Omental fat pad (tissue), 4 donors: ENCODE data around the gene ANKRD42. TPM values are rescaled to one million over a fixed set of nuclear protein-coding genes. Genes with fewer than 3 reads are reported as not detected.

ENCODE experiments used
- ATAC-seq: fragments of 150-250 bp; one replicate; pipeline ENCODE4 v1.9.1; 2016; ENCODE audit warnings: mild to moderate bottlenecking, moderate library complexity; ENCODE audit not compliant: low FRiP score
- DNase-seq: peaks from one replicate; pipeline ENCODE4 v3.0.0-alpha.2; 2019; ENCODE audit warnings: low spot score
- CTCF ChIP-seq, 3 donors: fragments of 450-650 bp; IDR thresholded peaks; one replicate each; pipeline ENCODE4 v1.5.1; 2016 to 2017; ENCODE audit warnings: antibody characterized with exemption in 3 of 3, mild to moderate bottlenecking in 3 of 3, moderate library complexity in 2 of 3
- total RNA-seq, 4 donors: library from RNA; depleted of rRNA; stranded (reverse); fragments of >200 nt; gene quantifications; one replicate each; pipeline ENCODE4 v1.1.0, GENCODE V29; 2016

The ANKRD42 gene
- total RNA-seq = 10 to 100 TPM in 3 of 4 donors, 1 to 10 TPM in 1; 9.0 to 13.4 (median 11.6) TPM

GRCh38 chr11:83193315-83194280, at the start of gene ANKRD42:
ANKRD42 (plus strand) TSS chr11:83193712; CDS start chr11:83194671, 959 bp downstream.
- ATAC-seq = peak; percentile 90

DNA sequence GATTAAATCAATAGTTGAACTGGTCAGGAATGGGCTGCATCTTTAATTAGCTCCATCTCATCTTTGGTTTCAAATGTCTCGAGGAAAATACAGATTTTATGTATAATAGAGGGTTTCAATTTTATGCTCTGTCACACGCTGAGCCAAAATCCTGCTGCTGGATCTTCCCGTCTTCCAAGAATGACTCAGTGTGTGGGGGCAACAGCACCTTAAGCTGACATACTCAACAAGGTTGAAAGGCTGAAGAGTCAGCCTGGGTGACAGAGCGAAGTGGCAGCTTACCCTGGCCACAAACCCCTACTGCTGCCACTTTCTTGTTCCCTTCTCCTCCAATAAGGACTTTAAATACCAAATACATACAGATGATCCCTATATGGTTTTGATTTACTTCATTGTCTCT, 45.6 kb upstream of the ANKRD42 start:
- no peak for ATAC-seq

More at GRCh38 chr11:83193315-83194280, at the start of gene ANKRD42:
- DNase-seq = peak; percentile 76
- no peak for TF ChIP-seq CTCF (IDR thresholded peaks at IDR 0.05)

DNA sequence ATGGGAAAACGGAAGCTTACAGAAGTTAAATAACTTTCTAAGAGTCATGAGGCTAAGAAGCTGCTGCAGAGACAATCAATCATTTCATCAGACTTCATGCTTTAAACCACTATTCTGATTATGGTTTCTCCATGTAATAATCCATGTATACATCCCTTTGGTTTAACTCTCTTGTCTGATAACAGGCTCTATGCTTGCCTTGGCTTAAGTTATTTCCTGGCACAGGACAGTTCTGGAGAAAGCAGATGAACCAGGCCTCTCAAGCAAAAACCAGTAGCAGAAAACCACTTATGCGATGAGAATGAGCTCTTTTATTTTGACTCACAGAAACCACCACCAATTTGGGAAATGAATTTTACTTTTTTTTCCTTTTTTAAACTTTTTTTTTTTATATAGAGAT, 43.1 kb upstream of the ANKRD42 start:
- ATAC-seq = no peak
- no peak for DNase-seq
- TF ChIP-seq CTCF (IDR thresholded peaks at IDR 0.05) = no peak

More for the DNA sequence above, 45.6 kb upstream of the ANKRD42 start:
- TF ChIP-seq CTCF (IDR thresholded peaks at IDR 0.05) = no peak
- no peak for DNase-seq

- ATAC-seq (no peak), DNase-seq (no peak)
- no peak for TF ChIP-seq CTCF (IDR thresholded peaks at IDR 0.05)
Measured at GRCh38 chr11:83151274-83151977, 42.1 kb upstream of the ANKRD42 start.

DNA sequence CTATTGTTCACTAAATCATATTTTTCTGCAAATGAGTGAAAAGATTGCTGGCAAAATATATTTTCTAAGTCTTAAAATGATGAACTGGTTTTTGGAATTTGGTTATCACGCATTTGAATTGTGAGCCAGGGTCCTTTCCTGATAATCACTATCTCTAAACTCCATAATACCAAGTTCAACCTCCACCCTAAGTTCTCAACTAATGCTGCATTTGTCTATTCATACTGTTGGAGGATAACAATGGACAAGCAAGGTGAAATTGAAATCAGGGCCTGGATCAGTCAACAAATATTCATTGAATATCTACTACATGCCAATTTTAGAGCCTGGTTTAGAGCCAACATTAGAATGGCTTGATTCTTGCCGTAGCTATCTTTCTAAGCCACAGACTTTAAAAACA, 41.2 kb upstream of the ANKRD42 start:
- DNase-seq (no peak), ATAC-seq (no peak)
- no peak for TF ChIP-seq CTCF (IDR thresholded peaks at IDR 0.05)

- DNase-seq = no peak
- TF ChIP-seq CTCF (IDR thresholded peaks at IDR 0.05) = no peak
- no peak for ATAC-seq
Measured at GRCh38 chr11:83153764-83154163, 39.7 kb upstream of the ANKRD42 start.
